GM21515 (cell line): Measurements from ENCODE around the gene NSG2.

Source experiments
- ATAC-seq: cut with Tn5 transposase; IDR thresholded peaks from one replicate; pipeline ENCODE4 v1.9.1; 2021; ENCODE audit not compliant: unreplicated experiment

The NSG2 gene

DNA sequence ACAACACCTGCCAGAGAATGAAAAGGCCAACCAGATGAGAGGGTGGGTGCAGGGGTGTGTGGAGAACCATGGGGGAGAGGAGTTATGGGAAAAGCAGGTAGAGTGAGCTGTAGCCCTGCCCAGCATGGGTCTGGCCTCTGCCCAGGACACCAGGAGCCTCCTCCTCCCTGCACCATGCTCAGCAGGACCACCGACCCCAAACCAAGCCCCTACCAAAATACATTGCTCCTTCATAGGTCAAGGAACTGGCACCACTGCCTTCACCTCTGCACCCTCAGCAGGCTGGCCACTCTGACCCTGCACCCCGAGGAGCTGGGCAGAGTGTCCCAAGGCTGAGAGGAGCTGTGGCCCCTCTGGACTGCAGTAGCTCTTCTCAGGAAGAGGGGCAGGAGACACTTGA lies 102.0 kb downstream of the NSG2 start:
- no peak for ATAC-seq

DNA sequence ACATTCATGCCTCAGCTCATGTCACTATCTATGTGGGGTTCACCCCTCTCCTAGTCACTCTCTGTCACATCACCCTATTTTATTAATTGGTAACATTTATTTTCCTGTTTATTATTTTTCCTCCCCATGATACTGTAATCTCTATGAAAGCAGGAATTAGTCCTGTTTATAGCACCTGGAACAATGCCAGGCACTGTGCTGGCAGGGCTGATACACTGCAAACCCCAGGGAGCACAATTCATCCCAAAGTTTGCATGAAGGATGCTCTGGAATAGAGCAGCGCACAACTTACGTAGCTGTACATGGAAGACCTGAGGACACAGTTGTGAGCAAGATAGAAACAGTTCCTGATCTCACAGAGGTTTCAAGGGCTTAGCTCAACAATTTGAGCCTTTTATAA lies 103.2 kb downstream of the NSG2 start:
- ATAC-seq = no peak

DNA sequence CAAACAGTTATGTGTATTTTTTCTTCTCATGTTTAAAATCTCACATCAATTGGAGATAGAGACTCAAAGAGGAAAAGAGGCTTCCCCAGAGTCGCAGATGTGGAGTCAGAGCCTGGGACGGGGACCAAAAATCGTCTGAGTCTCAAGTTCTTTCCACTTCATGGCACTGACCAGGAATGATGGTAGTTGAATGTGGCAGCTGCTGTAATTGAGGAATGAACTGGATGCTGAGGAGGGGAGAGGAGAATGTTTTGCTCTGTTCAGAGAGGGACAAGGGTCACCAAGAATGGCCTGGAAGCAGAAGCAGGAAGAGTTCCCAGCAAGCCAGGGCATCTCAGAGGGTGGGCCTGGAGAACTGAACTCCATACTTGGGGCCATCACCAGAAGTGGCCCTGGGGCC lies 103.9 kb downstream of the NSG2 start:
- no peak for ATAC-seq

GRCh38 chr5:174149989-174150388 lies 104.5 kb downstream of the NSG2 start:
- ATAC-seq = no peak

- ATAC-seq = no peak
Observed at GRCh38 chr5:174151599-174152181, 106.2 kb downstream of the NSG2 start.

- no peak for ATAC-seq
Observed at GRCh38 chr5:174154559-174154958, 109.1 kb downstream of the NSG2 start.

DNA sequence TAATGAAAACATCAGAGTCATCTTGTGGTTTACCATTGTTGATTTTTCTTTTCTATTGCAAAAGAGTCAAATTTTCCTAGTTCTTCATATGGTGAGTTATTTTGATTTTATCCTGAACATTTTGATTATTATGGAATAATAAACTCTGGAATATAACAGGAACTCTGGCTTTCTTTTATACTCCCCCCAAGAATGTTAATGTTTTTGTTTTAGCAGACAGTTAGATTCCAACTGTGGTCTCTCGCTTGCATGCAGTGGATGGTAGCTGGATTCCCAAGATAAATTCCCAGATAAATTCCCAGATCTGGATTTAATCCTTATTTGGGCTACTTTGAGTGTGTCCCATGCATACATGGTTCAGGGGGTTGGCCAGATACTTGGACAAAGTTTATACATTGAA lies 109.8 kb downstream of the NSG2 start:
- no peak for ATAC-seq

DNA sequence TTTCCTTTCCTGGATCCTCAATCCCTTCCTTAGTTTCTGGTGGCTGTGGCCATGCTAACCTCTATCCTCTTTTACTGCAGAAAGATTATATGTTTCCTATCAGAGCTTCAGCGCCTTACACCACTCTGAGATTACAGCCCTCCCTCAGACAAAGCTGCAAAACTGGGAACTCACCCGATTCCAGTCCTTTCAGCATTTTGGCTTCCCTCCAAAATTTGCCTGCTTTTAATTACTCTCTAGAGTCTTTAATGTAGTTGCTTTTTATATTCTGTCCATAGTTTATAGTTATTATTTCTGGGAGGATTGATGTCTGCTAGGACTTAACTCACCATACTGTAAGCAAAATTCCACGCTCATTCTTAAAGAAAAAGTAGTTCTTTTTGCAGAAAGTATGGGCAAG lies 110.2 kb downstream of the NSG2 start:
- ATAC-seq = no peak

- ATAC-seq = no peak
Observed at GRCh38 chr5:174157048-174157447, 111.5 kb downstream of the NSG2 start.
